Mesenchymal stem cell (in vitro differentiated cells and primary cell): Measurements from ENCODE around the gene MLLT3.

ENCODE experiments used
- DNase-seq: peaks from one replicate; pipeline ENCODE4 v3.0.0-alpha.2; 2013
- H2AFZ ChIP-seq: one replicate; pipeline ENCODE4 v1.6.1; 2013; ENCODE audit warnings: low read depth, mild to moderate bottlenecking, control low read depth, inconsistent platforms, low read length, moderate library complexity
- H2AK5ac ChIP-seq: 2 replicates; pipeline ENCODE4 v1.6.1; 2013; ENCODE audit warnings: low read length, moderate library complexity, mild to moderate bottlenecking, inconsistent platforms; ENCODE audit not compliant: severe bottlenecking
- H2BK120ac ChIP-seq: one replicate; pipeline ENCODE4 v1.6.1; 2013; ENCODE audit warnings: low read depth, mild to moderate bottlenecking, inconsistent platforms, low read length, moderate library complexity
- H2BK12ac ChIP-seq, 2 experiments: one replicate each; pipeline ENCODE4 v1.6.1; 2013; ENCODE audit warnings: inconsistent platforms in 2 of 2, low read length in 2 of 2, mild to moderate bottlenecking in 2 of 2, moderate library complexity in 2 of 2, control low read depth in 1 of 2
- H2BK15ac ChIP-seq: one replicate; pipeline ENCODE4 v1.6.1; 2013; ENCODE audit warnings: mild to moderate bottlenecking, low read depth, inconsistent platforms; ENCODE audit not compliant: poor library complexity, severe bottlenecking
- H2BK5ac ChIP-seq: 2 replicates; pipeline ENCODE4 v1.6.1; 2013; ENCODE audit warnings: low read depth, mild to moderate bottlenecking, low read length, control low read depth, inconsistent platforms; ENCODE audit not compliant: poor library complexity, severe bottlenecking
- H3K14ac ChIP-seq, 2 experiments: one replicate each; pipeline ENCODE4 v1.6.1; 2013; ENCODE audit warnings: inconsistent platforms in 2 of 2, low read length in 2 of 2, control low read depth in 1 of 2, mild to moderate bottlenecking in 1 of 2, moderate library complexity in 1 of 2
- H3K18ac ChIP-seq, 2 experiments: one replicate each; pipeline ENCODE4 v1.6.1; 2013; ENCODE audit warnings: inconsistent platforms in 2 of 2, low read length in 2 of 2, control low read depth in 1 of 2, low read depth in 1 of 2, mild to moderate bottlenecking in 1 of 2
- H3K23ac ChIP-seq, 2 experiments: one replicate each; pipeline ENCODE4 v1.6.1; 2013; ENCODE audit warnings: inconsistent platforms in 2 of 2, low read length in 2 of 2, mild to moderate bottlenecking in 2 of 2, moderate library complexity in 2 of 2, control low read depth in 1 of 2
- H3K27ac ChIP-seq: 2 replicates; pipeline ENCODE4 v1.5.1; 2013; ENCODE audit warnings: mild to moderate bottlenecking, moderate library complexity, low read length, control low read depth, inconsistent platforms; ENCODE audit not compliant: poor library complexity, severe bottlenecking
- H3K27me3 ChIP-seq, 2 experiments: 2 replicates each; pipeline versions ENCODE4 v1.6.1 to v1.7.0; 2013; ENCODE audit warnings: low read length in 2 of 2, mild to moderate bottlenecking in 2 of 2, moderate library complexity in 2 of 2, control low read depth in 1 of 2, inconsistent platforms in 1 of 2; ENCODE audit not compliant: control insufficient read depth in 1 of 2, insufficient read depth in 1 of 2
- H3K36me3 ChIP-seq, 2 experiments: 2 replicates each; pipeline versions ENCODE4 v1.6.1 to v1.7.0; 2013; ENCODE audit warnings: low read length in 2 of 2, control low read depth in 1 of 2, inconsistent platforms in 1 of 2, low read depth in 1 of 2, mild to moderate bottlenecking in 1 of 2; ENCODE audit not compliant: insufficient read depth in 2 of 2, control insufficient read depth in 1 of 2
- H3K4ac ChIP-seq, 2 experiments: one replicate each; pipeline ENCODE4 v1.6.1; 2013; ENCODE audit warnings: inconsistent platforms in 2 of 2, low read length in 2 of 2, mild to moderate bottlenecking in 2 of 2, moderate library complexity in 2 of 2, control low read depth in 1 of 2, low read depth in 1 of 2
- H3K4me1 ChIP-seq: 2 replicates; pipeline ENCODE4 v1.6.1; 2013; ENCODE audit warnings: low read depth, low read length, control low read depth; ENCODE audit not compliant: control insufficient read depth, insufficient read depth
- H3K4me2 ChIP-seq: 2 replicates; pipeline ENCODE4 v1.6.1; 2013; ENCODE audit warnings: low read length, mild to moderate bottlenecking, inconsistent platforms; ENCODE audit not compliant: poor library complexity, severe bottlenecking
- H3K4me3 ChIP-seq, 2 experiments: 2 replicates each; pipeline versions ENCODE4 v1.5.1 to v1.7.0; 2013; ENCODE audit warnings: low read length in 2 of 2, mild to moderate bottlenecking in 2 of 2, control low read depth in 1 of 2, low read depth in 1 of 2; ENCODE audit not compliant: insufficient read depth in 1 of 2
- H3K79me1 ChIP-seq: replicated peaks from 2 replicates; pipeline ENCODE4 v1.6.1; 2013; ENCODE audit warnings: mild to moderate bottlenecking, control low read depth, low read length, inconsistent platforms; ENCODE audit not compliant: poor library complexity, severe bottlenecking
- H3K9ac ChIP-seq: 2 replicates; pipeline ENCODE4 v1.7.0; 2013; ENCODE audit warnings: mild to moderate bottlenecking, low read length, moderate library complexity
- H3K9me3 ChIP-seq: 2 replicates; pipeline ENCODE4 v1.7.0; 2013; ENCODE audit warnings: mild to moderate bottlenecking, low read length; ENCODE audit not compliant: control insufficient read depth
- H4K8ac ChIP-seq: one replicate; pipeline ENCODE4 v1.6.1; 2013; ENCODE audit warnings: inconsistent platforms, mild to moderate bottlenecking, low read length, moderate library complexity
- H4K91ac ChIP-seq: one replicate; pipeline ENCODE4 v1.6.1; 2013; ENCODE audit warnings: mild to moderate bottlenecking, low read length, inconsistent platforms
- WGBS: methylation state at CpG from one replicate; pipeline ENCODE4 v1.1.7; 2013; ENCODE audit warnings: mixed read lengths; 5-methylcytosine and 5-hydroxymethylcytosine counted together

Gene MLLT3

DNA sequence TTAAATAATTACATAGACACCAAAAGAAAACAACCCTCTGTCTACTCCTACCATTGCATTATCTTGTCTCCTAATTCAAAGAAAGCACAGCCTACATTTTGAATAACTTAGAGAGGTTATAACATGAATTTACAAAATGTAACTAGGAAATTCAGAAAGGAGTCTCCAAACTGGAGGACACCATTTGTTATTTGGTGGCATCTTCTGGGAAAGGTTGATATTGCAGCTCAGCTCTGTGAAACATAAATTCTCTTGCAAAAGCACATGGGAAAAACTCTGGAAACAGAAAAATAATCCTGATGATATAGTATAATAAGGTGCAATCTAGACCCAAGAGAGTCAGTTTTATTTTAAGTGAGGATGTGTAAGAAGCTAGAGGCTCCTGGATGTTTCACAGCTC, 215.3 kb downstream of the MLLT3 start:
- Histone ChIP-seq H2BK12ac (no peak overlapping the region), H3K4me2 (no peak overlapping the region), H3K9ac (no peak overlapping the region), H2BK120ac (no peak overlapping the region), H3K79me1 (peaks cover 21% of the 10 kb centered on the region), H4K91ac (no peak overlapping the region), H4K8ac (no peak overlapping the region), H3K23ac (no peak overlapping the region), H3K4me1 (no peaks in the 10 kb centered on the region), H3K4me3 (no peak overlapping the region), H2BK15ac (no peak overlapping the region), H3K4ac (no peak overlapping the region), H3K9me3 (no peaks in the 10 kb centered on the region), H2AK5ac (no peak overlapping the region), H3K27me3 (no peaks in the 10 kb centered on the region), H2AFZ (no peak overlapping the region), H3K36me3 (no peaks in the 10 kb centered on the region), H3K18ac (no peak overlapping the region), H2BK5ac (no peak overlapping the region), H3K14ac (no peak overlapping the region), H3K27ac (no peak overlapping the region)
- no peak for DNase-seq

- no peak overlapping the region for H2BK12ac ChIP-seq
- H3K4me2 ChIP-seq: no peak overlapping the region
- DNase-seq: no peak
- no peak overlapping the region for H2BK120ac ChIP-seq
- no peaks in the 10 kb centered on the region for H3K27me3 ChIP-seq
- H3K18ac ChIP-seq: no peak overlapping the region
- H3K4me3 ChIP-seq: no peak overlapping the region
- H3K27ac ChIP-seq: no peak overlapping the region
- 91% methylated on average over 2 of the region's 4 CpGs for WGBS
- no peak overlapping the region for H3K14ac ChIP-seq
- H2BK5ac ChIP-seq: no peak overlapping the region
- no peaks in the 10 kb centered on the region for H3K36me3 ChIP-seq
- H4K8ac ChIP-seq: no peak overlapping the region
- no peak overlapping the region for H3K9ac ChIP-seq
- no peak overlapping the region for H2BK15ac ChIP-seq
- H3K4ac ChIP-seq: no peak overlapping the region
- peaks cover 21% of the 10 kb centered on the region for H3K79me1 ChIP-seq
- no peaks in the 10 kb centered on the region for H3K9me3 ChIP-seq
- no peaks in the 10 kb centered on the region for H3K4me1 ChIP-seq
- no peak overlapping the region for H3K23ac ChIP-seq
- H2AFZ ChIP-seq: no peak overlapping the region
- no peak overlapping the region for H4K91ac ChIP-seq
- H2AK5ac ChIP-seq: no peak overlapping the region
These were observed 216.0 kb downstream of the MLLT3 start for GRCh38 chr9:20406344-20406743.

GRCh38 chr9:20405616-20406015, 216.7 kb downstream of the MLLT3 start:
- no peak overlapping the region for H2BK120ac ChIP-seq
- DNase-seq: no peak
- no peaks in the 10 kb centered on the region for H3K4me1 ChIP-seq
- H2BK12ac ChIP-seq: no peak overlapping the region
- H3K27ac ChIP-seq: no peak overlapping the region
- no peaks in the 10 kb centered on the region for H3K36me3 ChIP-seq
- no peak overlapping the region for H2AFZ ChIP-seq
- H2BK5ac ChIP-seq: no peak overlapping the region
- no peak overlapping the region for H3K4ac ChIP-seq
- H3K18ac ChIP-seq: peak overlapping the region in 1 of 2 experiments; percentile 21
- no peaks in the 10 kb centered on the region for H3K27me3 ChIP-seq
- H3K14ac ChIP-seq: no peak overlapping the region
- no peak overlapping the region for H3K23ac ChIP-seq
- no peak overlapping the region for H3K4me3 ChIP-seq
- peaks cover 17% of the 10 kb centered on the region for H3K79me1 ChIP-seq
- no peaks in the 10 kb centered on the region for H3K9me3 ChIP-seq
- no peak overlapping the region for H3K4me2 ChIP-seq
- WGBS: 86% methylated on average over 5 of the region's 5 CpGs
- H4K91ac ChIP-seq: no peak overlapping the region
- H3K9ac ChIP-seq: no peak overlapping the region
- H2AK5ac ChIP-seq: no peak overlapping the region
- H2BK15ac ChIP-seq: no peak overlapping the region
- no peak overlapping the region for H4K8ac ChIP-seq

DNA sequence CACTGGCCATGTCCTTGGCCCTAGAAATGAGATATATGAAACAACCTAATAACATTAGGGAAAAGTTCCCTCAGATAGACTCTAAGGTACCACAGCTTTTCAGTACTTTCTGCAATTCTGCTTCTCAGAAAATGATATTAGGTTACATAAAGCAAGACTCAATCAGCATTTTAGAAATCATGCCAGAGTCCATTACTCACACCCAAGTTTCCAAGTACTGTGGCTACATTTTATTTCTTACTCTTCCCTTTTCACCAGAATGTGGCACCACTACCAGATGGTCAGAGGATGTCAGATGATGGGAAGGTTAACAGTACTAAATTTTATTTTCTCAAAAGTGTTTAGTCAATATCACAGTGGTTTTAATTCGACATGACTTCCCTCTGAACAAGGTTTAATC, 217.2 kb downstream of the MLLT3 start:
- H3K23ac ChIP-seq: no peak overlapping the region
- no peak for DNase-seq
- no peaks in the 10 kb centered on the region for H3K36me3 ChIP-seq
- peaks cover 17% of the 10 kb centered on the region for H3K79me1 ChIP-seq
- 89% methylated on average over 1 of the region's 1 CpG for WGBS
- H4K8ac ChIP-seq: no peak overlapping the region
- H3K27ac ChIP-seq: no peak overlapping the region
- H2BK12ac ChIP-seq: no peak overlapping the region
- no peak overlapping the region for H2AFZ ChIP-seq
- H3K4me3 ChIP-seq: no peak overlapping the region
- no peak overlapping the region for H2BK15ac ChIP-seq
- no peak overlapping the region for H3K4me2 ChIP-seq
- no peak overlapping the region for H2BK5ac ChIP-seq
- H3K4me1 ChIP-seq: no peaks in the 10 kb centered on the region
- H3K4ac ChIP-seq: no peak overlapping the region
- H3K27me3 ChIP-seq: no peaks in the 10 kb centered on the region
- H4K91ac ChIP-seq: no peak overlapping the region
- no peak overlapping the region for H3K9ac ChIP-seq
- no peak overlapping the region for H2AK5ac ChIP-seq
- H3K14ac ChIP-seq: no peak overlapping the region
- no peak overlapping the region for H3K18ac ChIP-seq
- no peak overlapping the region for H2BK120ac ChIP-seq
- H3K9me3 ChIP-seq: no peaks in the 10 kb centered on the region
